Immature natural killer cell (primary cell): ENCODE results near the gene HOXB2. TPM values are rescaled to one million over a fixed set of nuclear protein-coding genes. Genes with fewer than 3 reads are reported as not detected.

Experiments used
- DNase-seq, 3 donors: peaks; one replicate each; pipeline ENCODE4 v3.0.0; 2022; ENCODE audit warnings: mixed read lengths in 1 of 3
- H3K27ac Mint-ChIP-seq, 6 donors: one replicate each; pipeline ENCODE4 v1.8.0; 2020; ENCODE audit warnings: mixed read lengths in 6 of 6, mild to moderate bottlenecking in 5 of 6, inconsistent platforms in 4 of 6, moderate library complexity in 3 of 6
- H3K27me3 Mint-ChIP-seq, 3 donors: one replicate each; pipeline ENCODE4 v1.8.0; 2020 to 2021; ENCODE audit warnings: low read depth in 3 of 3, mild to moderate bottlenecking in 3 of 3, mixed read lengths in 3 of 3, moderate library complexity in 3 of 3, inconsistent platforms in 1 of 3
- H3K36me3 Mint-ChIP-seq, 3 donors: one replicate each; pipeline ENCODE4 v1.8.0; 2020; ENCODE audit warnings: mixed read lengths in 3 of 3, inconsistent platforms in 2 of 3, mild to moderate bottlenecking in 2 of 3
- H3K4me1 Mint-ChIP-seq, 2 donors: one replicate each; pipeline ENCODE4 v1.8.0; 2020; ENCODE audit warnings: inconsistent platforms in 2 of 2, mild to moderate bottlenecking in 2 of 2, mixed read lengths in 2 of 2, moderate library complexity in 1 of 2
- H3K4me3 Mint-ChIP-seq, 5 donors: one replicate each; pipeline ENCODE4 v1.8.0; 2020; ENCODE audit warnings: mild to moderate bottlenecking in 5 of 5, mixed read lengths in 5 of 5, inconsistent platforms in 3 of 5, moderate library complexity in 3 of 5
- H3K9me3 Mint-ChIP-seq, 6 donors: one replicate each; pipeline ENCODE4 v1.8.0; 2020; ENCODE audit warnings: mild to moderate bottlenecking in 6 of 6, mixed read lengths in 6 of 6, inconsistent platforms in 4 of 6, moderate library complexity in 3 of 6
- polyA plus RNA-seq, 3 donors: library from polyadenylated mRNA; unstranded; fragments of 300-500 nt; fragmentation: Illumina TruSeq; gene quantifications; one replicate each; pipeline ENCODE4 v1.2.3, GENCODE V29; 2021

HOXB2 gene
- polyA plus RNA-seq, 3 donors from 2014 or later: 15.9 to 32.6 (median 18.3) TPM

DNA sequence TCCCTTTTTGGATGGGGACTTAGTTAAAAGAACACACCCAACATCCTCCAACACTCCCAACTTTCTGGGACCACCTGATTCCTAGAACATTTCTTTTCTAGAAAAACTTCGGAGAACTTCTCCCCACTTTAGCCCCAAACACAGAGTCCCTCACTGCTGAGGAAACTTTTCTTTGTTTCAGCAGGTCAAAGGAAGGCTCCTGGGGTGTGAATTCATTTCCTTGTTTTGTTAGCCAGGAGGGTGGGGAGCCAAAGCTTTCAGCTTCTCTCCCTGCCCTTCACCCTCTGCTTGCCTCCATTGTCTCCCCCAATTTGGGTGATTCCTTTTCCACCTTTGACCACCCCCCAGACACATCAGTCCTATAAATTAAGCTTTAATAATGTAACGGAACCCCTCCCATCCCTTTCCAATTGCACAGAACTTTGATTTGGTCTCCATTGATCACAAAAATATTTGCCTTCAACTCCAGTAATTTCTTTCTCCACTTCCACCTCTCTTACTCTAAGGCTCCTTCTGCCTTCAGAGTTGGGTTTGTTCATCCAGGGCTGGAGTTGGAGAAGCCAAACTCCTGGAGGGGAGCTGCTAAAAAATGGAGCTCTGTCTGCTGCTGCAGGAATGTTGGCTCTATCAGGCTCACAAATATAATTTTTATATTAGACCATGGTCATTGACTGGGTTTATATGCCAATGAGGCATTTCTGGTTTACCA lies 22.9 kb upstream of the HOXB2 start:
- Mint-ChIP-seq H3K27ac (no peak overlapping the region), H3K9me3 (no peaks in the 10 kb centered on the region), H3K36me3 (peaks cover 0 to 22% (median 12%) of the 10 kb centered on the region in 3 donors), H3K27me3 (peaks cover 2 to 5% (median 4%) of the 10 kb centered on the region in 3 donors), H3K4me3 (no peak overlapping the region), H3K4me1 (peaks cover 3 to 7% of the 10 kb centered on the region in 2 donors)
- DNase-seq: no peak

DNA sequence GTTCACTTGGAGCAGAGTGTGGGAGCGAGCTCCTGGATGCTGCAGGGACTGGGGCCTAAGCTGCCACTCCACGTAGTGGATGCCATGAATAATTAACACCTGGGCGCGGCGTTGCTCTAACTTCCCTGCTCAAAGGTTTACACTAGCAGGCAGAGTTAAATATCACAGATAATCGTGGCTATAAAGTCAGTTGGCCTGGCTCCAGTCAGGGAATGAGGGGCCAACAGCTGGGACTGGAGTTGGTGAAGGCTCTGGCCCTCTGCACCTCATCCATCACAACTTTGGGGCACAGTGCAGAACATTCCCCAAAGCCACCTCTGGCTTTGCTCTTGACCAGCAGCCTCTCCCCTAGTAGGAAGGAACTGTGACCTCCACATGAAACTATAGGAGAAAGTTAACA lies 22.3 kb upstream of the HOXB2 start:
- no peak overlapping the region for H3K4me3 Mint-ChIP-seq
- no peak for DNase-seq

DNA sequence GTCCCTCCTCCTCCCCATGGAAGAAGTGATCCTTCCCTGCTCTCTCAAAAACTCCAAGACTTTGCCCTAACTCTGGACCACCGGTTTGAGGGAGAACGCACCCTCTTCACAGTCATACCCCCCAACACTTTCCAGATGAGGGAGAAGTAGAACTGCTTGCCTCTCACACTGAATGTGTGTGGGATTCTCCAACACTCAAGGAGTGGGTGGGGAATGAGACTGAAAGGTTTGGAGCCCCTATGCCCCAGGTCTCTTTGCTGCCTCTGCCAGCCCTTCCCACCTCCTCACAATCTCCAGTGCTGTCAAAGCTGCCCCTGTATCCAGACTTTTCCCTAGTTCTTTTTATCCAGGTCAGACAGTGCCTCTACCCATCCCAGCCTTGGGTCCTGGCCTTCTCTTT lies 21.8 kb upstream of the HOXB2 start:
- no peak for DNase-seq
- H3K36me3 Mint-ChIP-seq: peaks cover 0 to 23% (median 9%) of the 10 kb centered on the region in 3 donors
- no peak overlapping the region for H3K4me3 Mint-ChIP-seq

More for the DNA sequence above, 22.3 kb upstream of the HOXB2 start:
- no peak overlapping the region for H3K27ac Mint-ChIP-seq
- H3K9me3 Mint-ChIP-seq: no peaks in the 10 kb centered on the region
- H3K27me3 Mint-ChIP-seq: peaks cover 2 to 5% (median 4%) of the 10 kb centered on the region in 3 donors
- H3K4me1 Mint-ChIP-seq: peaks cover 7 to 11% of the 10 kb centered on the region in 2 donors
- peaks cover 0 to 22% (median 12%) of the 10 kb centered on the region in 3 donors for H3K36me3 Mint-ChIP-seq

DNA sequence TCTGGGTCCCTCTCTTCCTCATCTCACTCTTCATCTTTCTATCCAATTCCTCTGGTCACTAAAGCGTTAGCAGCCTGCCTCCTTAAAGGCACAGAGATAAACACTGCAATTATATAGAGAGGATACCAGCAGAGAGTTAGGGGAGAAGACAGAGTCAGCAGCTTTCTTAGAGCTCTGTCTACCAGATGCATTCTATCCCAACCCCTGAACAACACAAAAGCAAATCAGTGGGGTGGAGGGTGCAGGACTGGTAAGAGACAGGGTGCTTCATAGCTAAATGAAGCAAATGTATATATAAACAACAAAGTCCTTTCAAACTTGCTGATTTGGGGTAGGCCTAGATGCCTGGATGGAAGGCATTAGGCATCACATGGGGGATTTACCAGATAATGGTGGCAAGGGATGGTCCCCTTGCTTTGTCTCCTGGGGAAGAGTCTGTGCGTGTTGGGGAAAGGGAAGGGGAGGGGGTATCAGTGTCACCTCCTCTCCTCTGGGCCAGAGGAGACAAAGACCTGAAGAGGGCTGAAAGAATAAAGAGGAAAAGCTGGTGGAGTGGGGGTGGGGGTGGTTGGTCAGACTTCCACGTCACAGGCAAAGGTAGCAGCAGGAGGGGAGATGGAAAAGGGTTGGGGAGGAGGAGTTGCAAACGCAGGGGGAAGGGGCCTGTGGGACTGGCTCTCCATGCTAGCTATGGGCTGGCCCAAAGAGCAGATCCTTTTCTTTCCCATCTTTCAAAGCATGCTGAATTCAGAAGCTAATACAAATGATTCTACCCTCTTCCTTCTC lies 21.2 kb upstream of the HOXB2 start:
- no peak for DNase-seq
- Mint-ChIP-seq H3K9me3 (no peaks in the 10 kb centered on the region), H3K36me3 (peaks cover 0 to 19% (median 5%) of the 10 kb centered on the region in 3 donors), H3K4me1 (peaks cover 18 to 22% of the 10 kb centered on the region in 2 donors), H3K27ac (no peak overlapping the region), H3K27me3 (peaks cover 2 to 4% (median 3%) of the 10 kb centered on the region in 3 donors), H3K4me3 (no peak overlapping the region)

More for the DNA sequence above, 21.8 kb upstream of the HOXB2 start:
- H3K27ac Mint-ChIP-seq: no peak overlapping the region
- H3K27me3 Mint-ChIP-seq: peaks cover 2 to 5% (median 4%) of the 10 kb centered on the region in 3 donors
- H3K4me1 Mint-ChIP-seq: peaks cover 12 to 16% of the 10 kb centered on the region in 2 donors
- H3K9me3 Mint-ChIP-seq: no peaks in the 10 kb centered on the region

DNA sequence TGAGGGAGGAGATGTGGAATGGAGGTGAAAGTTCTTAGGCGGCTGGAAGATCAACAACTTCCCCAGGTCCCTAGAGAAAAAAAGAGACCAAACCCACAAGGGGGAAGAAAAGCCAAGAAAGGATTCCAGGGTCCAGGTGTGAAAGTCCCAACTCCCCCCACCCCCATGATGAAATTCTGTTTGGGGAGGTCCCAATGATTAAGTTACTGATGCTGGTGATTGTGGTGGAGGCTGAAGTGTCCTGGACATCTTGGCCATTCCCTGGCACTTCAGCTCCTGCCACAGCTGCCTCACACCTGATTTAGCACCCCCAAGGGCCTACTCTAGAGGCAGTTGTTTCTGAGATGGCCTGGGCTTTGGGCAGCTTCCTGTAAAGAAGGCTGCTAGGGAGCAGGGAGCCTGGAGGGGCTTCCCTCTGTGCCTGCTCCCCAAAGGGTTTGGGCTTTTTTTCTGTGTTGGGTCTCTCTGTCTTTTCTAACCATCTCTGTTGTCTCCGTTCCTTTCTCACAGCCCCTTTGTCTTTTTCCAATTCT lies 20.2 kb upstream of the HOXB2 start:
- no peak for DNase-seq
- Mint-ChIP-seq H3K4me3 (no peak overlapping the region), H3K36me3 (peaks cover 0 to 19% (median 5%) of the 10 kb centered on the region in 3 donors), H3K4me1 (peaks cover 22 to 23% of the 10 kb centered on the region in 2 donors), H3K27me3 (peaks cover 2 to 6% (median 3%) of the 10 kb centered on the region in 3 donors), H3K27ac (no peak overlapping the region), H3K9me3 (no peaks in the 10 kb centered on the region)

DNA sequence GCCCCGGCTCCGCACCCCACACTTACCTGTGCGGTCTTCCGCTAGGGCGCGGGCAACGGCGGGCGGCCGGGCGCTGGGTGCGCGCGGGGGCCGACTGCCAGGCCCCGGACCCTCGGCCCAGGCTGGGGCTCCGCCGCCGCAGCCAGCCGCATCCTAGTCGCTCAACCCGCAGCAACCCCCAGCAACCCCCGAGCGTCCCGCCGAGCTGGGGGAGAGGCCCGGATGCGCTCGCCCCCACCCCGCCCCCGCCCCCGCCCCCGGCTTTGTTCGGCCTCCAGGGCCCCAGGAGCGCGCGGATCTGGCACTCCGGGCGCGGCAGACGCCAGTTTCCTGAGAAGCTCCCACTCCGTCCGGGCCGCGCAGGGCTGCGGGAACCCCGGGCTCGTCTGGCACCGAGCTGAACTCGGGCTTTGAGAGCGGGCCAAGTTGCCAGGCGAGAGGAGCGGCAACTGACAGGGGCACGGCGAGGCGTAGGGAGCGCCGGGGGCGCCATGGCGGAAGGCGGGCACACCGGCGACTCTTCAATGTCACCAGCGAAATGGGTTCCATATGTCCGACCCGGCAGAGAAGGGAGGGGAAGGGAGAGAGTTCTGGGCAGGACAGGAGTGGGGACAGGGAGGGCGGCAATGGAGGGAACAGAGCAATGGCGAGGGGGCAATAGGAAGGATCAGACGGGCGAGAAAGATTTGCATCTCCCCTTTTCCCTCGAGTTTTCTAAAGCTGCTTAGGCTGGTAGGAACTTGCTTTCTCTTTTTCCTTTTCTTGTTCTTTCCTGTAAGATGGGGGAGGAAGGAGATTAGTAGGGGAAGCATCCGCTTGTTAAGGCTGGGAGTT lies 19.5 kb upstream of the HOXB2 start:
- no peak for DNase-seq
- Mint-ChIP-seq H3K4me3 (peak overlapping the region in 2 of 5 donors; percentile 9 to 44), H3K27me3 (peaks cover 2 to 6% (median 3%) of the 10 kb centered on the region in 3 donors), H3K36me3 (peaks cover 0 to 15% (median 5%) of the 10 kb centered on the region in 3 donors), H3K4me1 (peaks cover 22 to 23% of the 10 kb centered on the region in 2 donors), H3K9me3 (no peaks in the 10 kb centered on the region), H3K27ac (no peak overlapping the region)

DNA sequence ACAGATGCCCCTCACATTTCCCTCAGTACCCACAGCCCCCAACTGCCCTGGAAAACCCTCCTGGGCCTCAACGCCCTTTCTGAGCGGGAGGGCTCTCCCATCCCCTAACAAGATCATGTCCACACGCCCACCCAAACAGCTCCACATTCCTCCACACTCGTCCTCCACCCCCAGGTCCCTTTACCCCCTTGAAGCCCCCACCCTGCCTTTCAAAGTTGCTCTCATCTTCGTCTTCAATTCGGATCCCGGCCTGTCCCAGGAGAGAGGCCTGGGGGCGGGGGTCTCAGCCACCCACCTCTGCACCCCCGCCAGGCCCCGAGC lies 18.9 kb upstream of the HOXB2 start:
- Mint-ChIP-seq H3K27ac (peak overlapping the region in 1 of 6 donors; percentile 36), H3K4me1 (peaks cover 22 to 23% of the 10 kb centered on the region in 2 donors), H3K27me3 (peaks cover 2 to 6% (median 4%) of the 10 kb centered on the region in 3 donors), H3K9me3 (no peaks in the 10 kb centered on the region), H3K4me3 (peak overlapping the region in 1 of 5 donors; percentile 32), H3K36me3 (peaks cover 0 to 12% (median 7%) of the 10 kb centered on the region in 3 donors)
- no peak for DNase-seq

DNA sequence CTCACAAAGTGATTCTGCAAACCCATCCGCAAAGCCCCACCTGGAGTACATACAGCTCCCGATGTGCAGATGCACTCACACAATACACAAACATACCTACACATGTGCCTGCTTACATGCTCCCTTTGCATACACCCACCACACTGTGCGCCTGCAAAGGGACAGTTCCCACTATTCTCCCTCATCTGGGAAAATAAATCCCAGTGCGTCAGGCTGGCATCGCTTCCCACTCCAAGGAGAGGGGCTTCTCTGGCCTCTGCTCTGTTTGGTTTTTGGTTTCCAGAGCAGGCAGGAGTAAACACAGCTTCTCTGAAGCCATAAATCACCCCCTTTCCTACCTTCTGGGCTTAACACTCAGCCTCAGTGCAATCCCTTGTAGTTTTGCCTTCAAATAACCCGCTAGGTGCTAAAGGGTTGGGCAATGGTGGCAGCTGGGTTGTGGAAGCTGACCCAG lies 18.5 kb upstream of the HOXB2 start:
- peaks cover 0 to 17% (median 11%) of the 10 kb centered on the region in 3 donors for H3K36me3 Mint-ChIP-seq
- no peak overlapping the region for H3K27ac Mint-ChIP-seq
- peaks cover 2 to 6% (median 4%) of the 10 kb centered on the region in 3 donors for H3K27me3 Mint-ChIP-seq
- peaks cover 22 to 23% of the 10 kb centered on the region in 2 donors for H3K4me1 Mint-ChIP-seq
- no peaks in the 10 kb centered on the region for H3K9me3 Mint-ChIP-seq
- DNase-seq: no peak
- peak overlapping the region in 1 of 5 donors; percentile 32 for H3K4me3 Mint-ChIP-seq

DNA sequence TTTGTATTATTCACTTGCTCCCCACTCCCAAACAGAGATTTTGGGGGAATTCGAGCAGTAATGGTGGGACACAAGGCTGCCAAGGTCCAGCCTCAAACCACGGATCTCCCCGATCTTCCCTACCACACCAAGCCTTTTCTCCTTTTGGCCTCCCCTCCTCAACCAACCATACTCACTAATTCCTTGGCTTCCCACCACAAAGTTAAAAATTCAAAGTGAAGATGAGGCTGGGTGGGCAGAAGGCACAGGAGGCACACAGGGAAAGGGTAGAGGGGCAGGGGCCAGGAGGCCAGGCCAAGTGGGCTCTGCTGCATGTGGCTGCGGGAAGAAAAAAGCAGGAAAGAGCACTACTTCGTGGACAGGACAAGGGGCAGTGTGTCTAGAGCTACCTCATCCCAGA lies 18.0 kb upstream of the HOXB2 start:
- Mint-ChIP-seq H3K27ac (no peak overlapping the region), H3K36me3 (peaks cover 0 to 17% (median 13%) of the 10 kb centered on the region in 3 donors), H3K27me3 (peaks cover 2 to 6% (median 4%) of the 10 kb centered on the region in 3 donors), H3K9me3 (no peaks in the 10 kb centered on the region), H3K4me1 (peaks cover 22 to 23% of the 10 kb centered on the region in 2 donors), H3K4me3 (no peak overlapping the region)
- no peak for DNase-seq

DNA sequence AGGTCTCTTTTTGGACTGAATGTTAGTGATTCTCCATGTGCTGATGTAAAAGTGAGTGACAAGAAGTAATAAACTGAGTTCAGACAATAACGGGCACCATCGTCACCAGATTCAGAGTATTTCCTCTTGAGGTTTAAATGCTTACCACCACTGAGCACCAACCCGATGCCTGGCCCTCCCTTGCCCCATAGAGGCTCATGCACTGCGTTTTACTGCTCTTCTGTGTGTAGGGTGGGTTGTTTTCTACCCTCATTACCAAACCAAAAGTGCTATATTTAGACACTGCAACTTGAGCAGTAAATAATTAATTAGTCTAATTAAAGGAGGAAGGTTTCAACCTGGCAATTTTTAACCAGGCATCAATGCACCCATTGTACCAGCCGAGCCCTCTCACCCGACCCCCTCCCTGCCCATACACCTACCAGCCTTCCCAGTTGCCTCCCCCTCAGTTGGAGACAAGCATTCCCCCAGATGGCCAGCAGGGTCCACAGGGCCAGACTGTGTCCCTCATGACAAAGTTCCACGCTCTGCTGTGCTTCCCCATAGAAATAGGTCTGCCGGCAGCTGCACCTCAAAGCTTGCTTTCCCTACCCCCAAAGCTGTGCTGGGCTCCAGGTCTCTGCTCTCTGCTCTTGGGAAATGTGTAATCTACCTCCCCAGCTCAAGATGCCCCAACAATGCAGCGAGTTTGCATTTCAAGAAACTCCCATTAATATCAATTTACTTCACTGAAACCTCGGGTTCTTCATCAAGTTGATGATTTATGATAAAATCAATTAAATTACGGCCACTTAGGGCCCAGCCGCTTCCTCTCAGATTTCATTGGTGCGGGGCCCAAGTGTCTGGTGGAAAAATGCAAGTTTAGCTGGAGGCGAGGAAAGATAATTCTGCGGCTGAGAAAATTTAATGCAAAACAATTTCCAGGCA lies 17.2 kb upstream of the HOXB2 start:
- H3K27me3 Mint-ChIP-seq: peaks cover 2 to 6% (median 4%) of the 10 kb centered on the region in 3 donors
- H3K9me3 Mint-ChIP-seq: no peaks in the 10 kb centered on the region
- H3K36me3 Mint-ChIP-seq: peaks cover 0 to 17% (median 16%) of the 10 kb centered on the region in 3 donors
- peaks cover 22 to 23% of the 10 kb centered on the region in 2 donors for H3K4me1 Mint-ChIP-seq
- peak overlapping the region in 5 of 6 donors; percentile 50 to 85 (median 81) for H3K27ac Mint-ChIP-seq
- H3K4me3 Mint-ChIP-seq: peak overlapping the region; percentile 13 to 73 (median 25)
- DNase-seq: peak in 2 of 3 donors; percentile 31 to 43

DNA sequence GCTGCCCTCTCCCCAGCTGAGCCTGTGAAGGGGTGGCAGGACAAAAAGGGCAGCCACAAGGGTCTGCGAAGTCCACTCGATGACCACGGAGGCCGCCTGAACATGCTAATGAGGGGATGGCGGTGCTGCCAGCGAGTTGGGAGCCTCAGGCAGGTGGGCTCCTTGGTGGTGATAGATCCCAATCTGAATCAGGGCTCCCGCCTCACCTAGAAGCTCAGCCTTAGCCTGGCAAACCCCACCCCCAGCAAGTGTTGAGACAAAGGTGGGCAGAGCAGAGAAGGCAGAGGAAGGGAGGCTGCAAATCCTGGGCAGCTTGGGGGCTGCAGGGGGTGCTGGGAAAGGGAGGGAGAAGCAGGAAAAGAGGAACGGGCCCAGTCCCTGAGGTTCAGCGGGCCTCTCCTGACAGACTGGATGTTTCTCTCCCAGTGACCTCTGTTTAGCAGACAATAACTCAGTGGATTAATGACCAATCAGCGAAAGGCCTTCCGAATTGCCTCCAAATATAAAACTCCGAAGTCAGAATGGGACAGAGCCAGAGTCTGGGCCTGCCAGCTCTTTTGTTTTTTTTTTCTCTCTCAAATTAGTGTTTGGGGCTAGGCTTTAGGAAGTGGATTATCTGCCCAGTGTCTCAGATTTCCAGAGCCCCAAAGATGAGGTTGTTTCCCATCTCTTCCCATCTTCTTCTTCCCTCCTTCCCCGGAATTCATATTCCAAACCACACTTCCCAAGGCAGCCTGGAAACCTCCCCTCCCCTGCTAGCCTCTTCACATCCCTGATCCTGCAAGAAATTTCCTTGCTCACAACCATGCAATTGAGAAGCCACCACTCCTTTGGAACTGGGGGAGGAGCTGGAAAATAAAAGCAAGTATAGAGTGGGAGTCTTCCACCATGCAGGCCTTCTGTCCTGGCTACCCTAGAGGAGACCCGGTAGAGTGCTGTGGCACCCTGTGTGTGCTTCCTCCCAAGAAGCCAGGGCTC lies 15.2 kb upstream of the HOXB2 start:
- Mint-ChIP-seq H3K27me3 (peaks cover 7 to 9% (median 7%) of the 10 kb centered on the region in 3 donors), H3K27ac (no peak overlapping the region), H3K9me3 (no peaks in the 10 kb centered on the region), H3K4me3 (peak overlapping the region in 1 of 5 donors; percentile 12), H3K4me1 (peaks cover 30 to 37% of the 10 kb centered on the region in 2 donors), H3K36me3 (peaks cover 4 to 20% (median 17%) of the 10 kb centered on the region in 3 donors)
- no peak for DNase-seq
